GM19452 (cell line): Measurements from ENCODE around the gene CELF2.

Experiments
- ATAC-seq: cut with Tn5 transposase; IDR thresholded peaks from one replicate; pipeline ENCODE4 v1.9.1; 2021; ENCODE audit not compliant: unreplicated experiment

CELF2 gene

GRCh38 chr10:11093771-11094736, 76.4 kb downstream of the CELF2 start:
- ATAC-seq = no peak

GRCh38 chr10:11095374-11095801, 77.7 kb downstream of the CELF2 start:
- ATAC-seq = no peak

GRCh38 chr10:11096422-11096821, 78.8 kb downstream of the CELF2 start:
- no peak for ATAC-seq

GRCh38 chr10:11097686-11098085, 80.0 kb downstream of the CELF2 start:
- ATAC-seq = peak; percentile 56

- ATAC-seq = no peak
These were observed 81.0 kb downstream of the CELF2 start for GRCh38 chr10:11098666-11099065.

- ATAC-seq = no peak
These were observed 87.4 kb downstream of the CELF2 start for GRCh38 chr10:11104772-11105675.

GRCh38 chr10:11105676-11106004, 88.0 kb downstream of the CELF2 start:
- ATAC-seq = no peak

GRCh38 chr10:11106621-11107374, 89.1 kb downstream of the CELF2 start:
- ATAC-seq = no peak

GRCh38 chr10:11107948-11108347, 90.3 kb downstream of the CELF2 start:
- ATAC-seq = no peak

GRCh38 chr10:11108356-11108755, 90.7 kb downstream of the CELF2 start:
- ATAC-seq = no peak

- no peak for ATAC-seq
These were observed 91.9 kb downstream of the CELF2 start for GRCh38 chr10:11109590-11109989.

GRCh38 chr10:11110539-11110938, 92.9 kb downstream of the CELF2 start:
- ATAC-seq = no peak

GRCh38 chr10:11111490-11111889, 93.8 kb downstream of the CELF2 start:
- ATAC-seq = no peak

GRCh38 chr10:11112718-11113117, 95.0 kb downstream of the CELF2 start:
- ATAC-seq = no peak

GRCh38 chr10:11113156-11113555, 95.5 kb downstream of the CELF2 start:
- no peak for ATAC-seq

GRCh38 chr10:11114269-11114668, 96.6 kb downstream of the CELF2 start:
- ATAC-seq = no peak

- no peak for ATAC-seq
These were observed 97.7 kb downstream of the CELF2 start for GRCh38 chr10:11115337-11115736.

- ATAC-seq = no peak
These were observed 98.7 kb downstream of the CELF2 start for GRCh38 chr10:11116361-11116760.

- ATAC-seq = no peak
These were observed 99.1 kb downstream of the CELF2 start for GRCh38 chr10:11116817-11117216.

GRCh38 chr10:11118686-11119085, 101.0 kb downstream of the CELF2 start:
- ATAC-seq = no peak

GRCh38 chr10:11119843-11120242, 102.2 kb downstream of the CELF2 start:
- ATAC-seq = no peak
